ENCODE data around the gene SCMH1. TPM values are rescaled to one million over a fixed set of nuclear protein-coding genes. Genes with fewer than 3 reads are reported as not detected.

SCMH1 gene
- total and polyA plus RNA-seq, 7 donors = 16.2 to 39.4 (median 28.3) TPM

- Histone ChIP-seq H3K27me3 (ENCODE audit: insufficient read depth in 3 of 3, low read length in 2 of 3) (no peaks in the 10 kb centered on the region), H3K9me3 (no peaks in the 10 kb centered on the region), H3K4me3 (no peak overlapping the region), H3K36me3 (ENCODE audit: insufficient read depth in 1 of 2, low read depth in 1 of 2) (no peaks in the 10 kb centered on the region), H3K27ac (no peak overlapping the region), H3K4me1 (no peaks in the 10 kb centered on the region)
- intact Hi-C loops (cut with DNase I) = no loop called here
- DNase-seq (no peak), ATAC-seq (no peak)
- 97 to 100% (median 97%) methylated on average over 1 of the region's 1 CpG for WGBS, 3 donors
- TF ChIP-seq, protein P1, sequence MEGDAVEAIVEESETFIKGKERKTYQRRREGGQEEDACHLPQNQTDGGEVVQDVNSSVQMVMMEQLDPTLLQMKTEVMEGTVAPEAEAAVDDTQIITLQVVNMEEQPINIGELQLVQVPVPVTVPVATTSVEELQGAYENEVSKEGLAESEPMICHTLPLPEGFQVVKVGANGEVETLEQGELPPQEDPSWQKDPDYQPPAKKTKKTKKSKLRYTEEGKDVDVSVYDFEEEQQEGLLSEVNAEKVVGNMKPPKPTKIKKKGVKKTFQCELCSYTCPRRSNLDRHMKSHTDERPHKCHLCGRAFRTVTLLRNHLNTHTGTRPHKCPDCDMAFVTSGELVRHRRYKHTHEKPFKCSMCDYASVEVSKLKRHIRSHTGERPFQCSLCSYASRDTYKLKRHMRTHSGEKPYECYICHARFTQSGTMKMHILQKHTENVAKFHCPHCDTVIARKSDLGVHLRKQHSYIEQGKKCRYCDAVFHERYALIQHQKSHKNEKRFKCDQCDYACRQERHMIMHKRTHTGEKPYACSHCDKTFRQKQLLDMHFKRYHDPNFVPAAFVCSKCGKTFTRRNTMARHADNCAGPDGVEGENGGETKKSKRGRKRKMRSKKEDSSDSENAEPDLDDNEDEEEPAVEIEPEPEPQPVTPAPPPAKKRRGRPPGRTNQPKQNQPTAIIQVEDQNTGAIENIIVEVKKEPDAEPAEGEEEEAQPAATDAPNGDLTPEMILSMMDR (IDR thresholded peaks at IDR 0.05) = no peak
Observed at GRCh38 chr1:41174170-41174569, 67.9 kb downstream of the SCMH1 start.

- Histone ChIP-seq H3K4me1 (no peaks in the 10 kb centered on the region), H3K4me3 (no peak overlapping the region), H3K27ac (no peak overlapping the region), H3K9me3 (no peaks in the 10 kb centered on the region), H3K36me3 (ENCODE audit: insufficient read depth in 1 of 2, low read depth in 1 of 2) (no peaks in the 10 kb centered on the region), H3K27me3 (ENCODE audit: insufficient read depth in 3 of 3, low read length in 2 of 3) (no peaks in the 10 kb centered on the region)
- no peak for DNase-seq
- TF ChIP-seq, protein P1 (IDR thresholded peaks at IDR 0.05) = no peak
- intact Hi-C loops (cut with DNase I) = no loop called here
- ATAC-seq = no peak
Observed at GRCh38 chr1:41173651-41174050, 68.5 kb downstream of the SCMH1 start.

DNA sequence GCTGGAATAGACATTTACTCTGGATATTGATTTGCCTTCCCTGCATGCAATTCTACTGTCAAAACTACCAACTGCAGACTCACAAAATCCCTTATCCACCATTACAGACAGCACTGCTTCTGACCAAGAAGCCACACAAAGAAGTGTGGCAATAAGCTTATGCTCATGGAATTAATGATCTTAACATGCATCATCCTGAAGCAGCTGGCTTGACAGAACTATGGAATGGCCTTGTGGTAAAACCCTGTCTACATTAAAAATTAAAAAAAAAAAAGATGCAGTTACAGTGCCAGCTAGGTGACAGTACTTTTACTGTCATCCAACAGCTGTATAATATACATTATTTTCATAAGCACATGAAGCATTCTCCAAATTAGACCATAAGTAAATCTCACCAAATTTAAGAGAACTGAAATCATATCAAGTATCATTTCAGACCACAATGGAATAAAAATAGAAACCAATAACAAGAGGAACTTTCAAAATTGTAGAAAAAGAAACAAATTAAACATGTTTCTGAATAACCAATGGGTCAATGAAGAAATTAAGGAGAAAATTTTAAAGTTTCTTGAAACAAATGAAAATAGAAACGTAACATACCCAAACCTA lies 70.7 kb downstream of the SCMH1 start:
- no peak overlapping the region for H3K4me3 ChIP-seq
- 43 to 59% (median 51%) methylated on average over 1 of the region's 1 CpG for WGBS, 3 donors
- no peaks in the 10 kb centered on the region for H3K27me3 ChIP-seq (ENCODE audit: insufficient read depth in 3 of 3, low read length in 2 of 3)
- ATAC-seq (no peak), DNase-seq (no peak)
- intact Hi-C loops (cut with DNase I) = no loop called here
- TF ChIP-seq, protein P1 (IDR thresholded peaks at IDR 0.05) = no peak
- no peaks in the 10 kb centered on the region for H3K9me3 ChIP-seq
- H3K36me3 ChIP-seq (ENCODE audit: insufficient read depth in 1 of 2, low read depth in 1 of 2) = no peaks in the 10 kb centered on the region
- no peak overlapping the region for H3K27ac ChIP-seq
- H3K4me1 ChIP-seq = no peaks in the 10 kb centered on the region

GRCh38 chr1:41169799-41170180 lies 72.3 kb downstream of the SCMH1 start:
- Histone ChIP-seq H3K9me3 (no peaks in the 10 kb centered on the region), H3K4me1 (no peaks in the 10 kb centered on the region), H3K4me3 (no peak overlapping the region), H3K36me3 (ENCODE audit: insufficient read depth in 1 of 2, low read depth in 1 of 2) (no peaks in the 10 kb centered on the region), H3K27ac (no peak overlapping the region), H3K27me3 (ENCODE audit: insufficient read depth in 3 of 3, low read length in 2 of 3) (no peaks in the 10 kb centered on the region)
- intact Hi-C loops (cut with DNase I) = no loop called here
- ATAC-seq (no peak), DNase-seq (no peak)
- TF ChIP-seq, protein P1 (IDR thresholded peaks at IDR 0.05) = no peak
- 97 to 98% (median 97%) methylated on average over 3 of the region's 3 CpGs for WGBS, 3 donors

Data from psoas muscle (tissue), 8 donors.